Measurements from ENCODE around the gene SLC44A4. TPM values are rescaled to one million over a fixed set of nuclear protein-coding genes. Genes with fewer than 3 reads are reported as not detected.
A peak's percentile ranks its signal among the peaks of the same experiment; 100 is the strongest.
"Not testable (repeated sequence)": the region's sequence is repeated elsewhere in the genome, so short reads cannot be mapped to it uniquely, and the experiment has no call there.

Gene SLC44A4
- total RNA-seq, 1 donor from 2014 or later: 0.51 TPM

DNA sequence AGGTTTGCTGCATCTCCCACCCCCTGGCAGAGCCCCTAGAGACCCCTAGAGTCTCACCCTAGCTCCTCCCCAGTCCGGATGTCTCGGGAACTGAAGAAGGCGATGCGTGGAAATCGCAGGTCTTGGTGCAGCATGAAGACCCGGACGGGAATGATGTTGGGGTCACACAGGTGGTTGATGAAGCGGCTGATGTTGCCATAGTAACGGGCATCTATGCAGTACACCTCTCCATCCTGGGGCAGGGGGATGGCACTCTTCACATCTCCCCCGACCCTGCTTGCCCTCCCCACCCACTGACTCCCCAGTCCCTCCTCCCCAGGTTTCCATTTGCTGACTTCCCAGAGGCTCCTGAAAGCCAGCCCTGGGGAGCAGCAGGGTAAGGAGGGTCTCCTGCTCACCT lies 1.8 kb upstream of the SLC44A4 start:
- DNase-seq (ENCODE audit: low spot score): no peak

DNA sequence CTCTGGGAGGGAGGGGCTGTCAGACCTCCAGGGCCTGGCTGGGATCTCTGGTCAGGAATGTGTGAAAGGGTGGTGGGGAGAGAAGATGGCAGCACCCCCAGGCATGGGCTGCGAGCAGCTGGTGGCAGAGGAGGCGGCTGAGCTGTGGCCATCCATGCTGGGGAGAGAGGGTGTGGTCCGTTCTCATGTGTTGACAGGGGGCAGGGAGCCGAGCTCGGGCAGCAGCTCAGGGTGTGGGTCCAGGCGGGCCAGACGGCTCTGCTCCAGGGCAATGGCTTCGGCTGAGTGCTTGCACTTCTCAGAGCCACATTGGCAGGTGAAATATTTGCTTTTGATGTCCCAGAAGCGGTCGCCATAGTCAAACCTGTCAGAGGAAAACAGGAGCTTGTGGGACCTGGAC lies 1.1 kb upstream of the SLC44A4 start:
- DNase-seq (ENCODE audit: low spot score): no peak

DNA sequence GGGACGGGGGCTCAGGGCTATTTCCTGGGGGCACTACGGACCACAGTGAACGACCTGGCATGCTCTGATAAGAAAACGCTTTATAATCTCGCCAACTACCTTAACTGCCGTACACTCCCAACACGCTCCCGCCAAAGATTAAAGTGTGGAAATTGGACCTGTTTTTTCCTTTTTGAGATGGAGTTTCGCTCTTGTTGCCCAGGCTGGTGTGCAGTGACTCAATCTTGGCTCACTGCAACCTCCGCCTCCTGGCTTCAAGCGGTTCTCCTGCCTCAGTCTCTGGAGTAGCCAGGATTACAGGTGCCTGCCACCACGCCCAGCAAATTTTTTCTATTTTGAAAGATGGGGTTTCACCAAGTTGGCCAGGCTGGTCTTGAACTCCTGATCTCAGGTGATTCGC lies 346 bp upstream of the SLC44A4 start:
- DNase-seq (ENCODE audit: low spot score): no peak

DNA sequence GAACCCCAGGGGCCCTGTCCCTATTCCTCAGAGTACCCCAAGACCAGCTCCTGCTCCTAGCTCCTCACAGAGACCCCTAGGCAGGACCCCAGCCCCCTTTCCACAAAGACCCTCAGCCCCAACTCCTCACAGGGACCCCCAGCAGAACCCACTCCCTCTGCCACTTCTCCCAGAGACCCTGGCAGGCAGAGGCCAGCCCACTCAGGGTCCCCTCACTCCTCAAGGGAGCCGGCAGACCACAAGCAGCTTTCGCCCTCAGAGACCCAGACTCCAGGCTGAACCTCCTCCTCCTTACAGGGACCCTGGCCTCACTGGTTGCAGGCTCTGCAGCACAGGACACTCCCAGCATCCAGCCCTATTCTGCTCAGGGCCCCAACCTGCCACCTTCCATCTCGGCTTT lies 575 bp downstream of the SLC44A4 start:
- no peak for DNase-seq (ENCODE audit: low spot score)

DNA sequence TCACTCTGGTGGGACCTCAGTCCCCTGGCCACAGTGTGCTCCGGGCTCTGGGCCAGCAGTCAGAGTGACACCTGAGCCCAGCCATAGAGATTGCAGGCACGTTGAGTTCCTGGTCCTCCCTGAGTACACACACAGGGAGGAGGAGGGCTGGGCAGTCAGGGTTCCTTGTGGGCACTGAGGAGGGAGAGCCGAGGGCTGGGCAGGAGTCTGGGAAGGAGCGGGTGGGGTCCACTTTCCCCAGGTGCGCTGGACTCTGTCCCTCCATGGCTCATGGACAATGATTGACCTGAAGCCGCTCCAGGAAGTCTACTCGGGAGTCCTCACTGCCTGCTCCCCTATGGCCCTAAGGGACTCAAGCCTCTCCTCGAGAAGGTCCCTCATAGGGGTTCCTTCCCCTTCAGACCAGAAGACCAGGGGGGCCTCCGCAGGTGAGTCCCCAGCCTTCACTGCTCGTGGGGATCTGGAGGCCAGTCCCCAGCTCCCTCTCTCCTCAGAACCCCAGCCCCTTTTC lies 1.1 kb downstream of the SLC44A4 start:
- no peak for DNase-seq (ENCODE audit: low spot score)

DNA sequence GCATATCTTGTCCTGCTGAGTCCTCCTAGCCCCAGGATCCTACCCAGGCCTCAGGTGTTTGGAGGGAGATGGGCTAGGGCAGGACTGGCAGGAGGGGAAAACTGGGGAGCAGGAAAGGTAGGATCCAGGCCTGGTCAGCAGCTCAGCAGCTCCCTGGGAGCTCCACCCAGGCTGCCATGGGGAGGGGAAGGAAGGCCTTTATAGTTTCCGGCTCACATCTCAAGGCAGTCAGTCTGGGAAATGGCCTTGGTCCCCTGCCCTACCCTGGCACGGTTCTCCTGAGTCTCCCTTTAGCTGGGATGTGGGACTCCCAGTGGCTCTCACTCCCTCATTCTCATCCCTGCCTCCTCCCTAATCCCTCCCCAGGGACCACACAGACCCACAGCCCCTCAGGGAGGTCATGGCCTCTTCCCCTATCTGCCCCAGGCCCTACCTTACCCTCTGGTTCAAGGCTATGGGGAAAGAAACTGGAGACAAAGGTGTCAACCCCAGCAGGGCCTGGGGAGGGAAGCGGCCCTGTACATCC lies 1.6 kb downstream of the SLC44A4 start:
- no peak for DNase-seq (ENCODE audit: low spot score)

DNA sequence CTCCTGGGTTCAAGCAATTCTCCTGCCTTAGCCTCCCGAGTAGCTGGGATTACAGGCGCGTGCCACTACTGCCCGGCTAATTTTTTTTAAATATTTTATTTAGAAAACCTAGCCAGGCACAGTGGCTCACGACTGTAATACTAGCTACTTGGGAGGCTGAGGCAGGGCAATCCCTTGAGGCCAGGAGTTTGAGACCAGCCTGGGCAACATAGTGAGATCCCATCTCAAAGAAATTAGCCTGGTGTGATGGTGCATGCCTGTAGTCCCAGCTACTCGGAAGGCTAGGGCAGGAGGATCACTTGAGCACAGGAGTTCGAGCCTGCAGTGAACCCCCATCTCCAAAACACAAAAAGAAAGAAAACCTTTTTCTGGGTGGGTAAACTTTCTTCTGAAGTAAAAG lies 2.4 kb downstream of the SLC44A4 start:
- DNase-seq (ENCODE audit: low spot score): no peak

DNA sequence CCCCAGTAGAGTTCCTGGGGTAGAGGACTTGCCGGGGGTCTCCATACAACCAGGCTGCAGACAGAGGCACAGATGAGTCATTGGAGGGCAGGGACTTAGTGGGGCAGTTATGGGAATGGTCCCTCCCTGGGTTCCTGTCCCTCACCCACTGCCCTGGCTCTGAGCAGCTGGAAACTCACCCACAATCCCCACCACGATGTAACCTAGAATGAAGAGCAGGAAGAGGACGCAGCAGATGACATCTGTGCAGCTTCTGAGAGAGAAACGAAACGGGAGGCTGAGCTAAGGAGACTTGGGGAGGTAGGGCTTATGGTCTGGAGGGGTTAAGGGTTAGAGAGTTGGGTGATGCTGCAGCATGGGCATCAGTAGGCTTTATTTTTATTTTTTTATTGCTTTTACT lies 2.9 kb downstream of the SLC44A4 start:
- no peak for DNase-seq (ENCODE audit: low spot score)

DNA sequence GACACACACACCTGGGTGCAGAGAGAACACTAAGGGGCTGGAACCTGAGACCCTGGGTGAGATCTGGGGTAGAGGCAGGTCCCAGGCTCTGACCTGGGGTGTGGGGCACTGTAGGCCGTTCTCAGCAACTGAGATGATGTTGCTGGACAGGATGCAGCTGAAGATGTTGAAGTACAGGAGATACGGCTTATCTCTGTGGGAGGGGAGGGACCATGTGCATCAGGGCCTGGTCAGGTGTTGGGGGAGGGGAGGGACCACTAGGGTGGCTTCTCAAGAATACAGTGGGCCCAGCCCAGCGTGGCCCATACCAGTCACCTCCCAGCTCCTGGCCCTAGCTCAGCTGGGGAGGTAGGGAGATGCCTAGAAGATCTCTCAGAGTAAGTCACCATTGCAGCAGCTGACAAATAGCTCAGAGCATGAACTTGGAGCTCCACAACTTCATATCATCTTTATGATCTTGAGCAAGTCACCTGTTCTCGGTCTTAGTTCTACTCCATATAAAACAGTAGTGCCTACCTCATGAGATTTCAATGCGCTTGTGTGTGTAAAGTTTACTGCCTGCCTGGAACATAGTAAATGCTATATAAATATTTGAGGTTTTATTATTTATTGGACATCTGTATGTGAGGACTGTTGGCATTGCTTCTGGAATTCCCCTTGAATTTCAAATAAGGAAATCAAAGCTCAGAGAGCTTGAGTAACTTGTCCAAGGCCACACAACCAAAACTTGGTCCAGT lies 3.8 kb downstream of the SLC44A4 start:
- DNase-seq (ENCODE audit: low spot score): no peak

DNA sequence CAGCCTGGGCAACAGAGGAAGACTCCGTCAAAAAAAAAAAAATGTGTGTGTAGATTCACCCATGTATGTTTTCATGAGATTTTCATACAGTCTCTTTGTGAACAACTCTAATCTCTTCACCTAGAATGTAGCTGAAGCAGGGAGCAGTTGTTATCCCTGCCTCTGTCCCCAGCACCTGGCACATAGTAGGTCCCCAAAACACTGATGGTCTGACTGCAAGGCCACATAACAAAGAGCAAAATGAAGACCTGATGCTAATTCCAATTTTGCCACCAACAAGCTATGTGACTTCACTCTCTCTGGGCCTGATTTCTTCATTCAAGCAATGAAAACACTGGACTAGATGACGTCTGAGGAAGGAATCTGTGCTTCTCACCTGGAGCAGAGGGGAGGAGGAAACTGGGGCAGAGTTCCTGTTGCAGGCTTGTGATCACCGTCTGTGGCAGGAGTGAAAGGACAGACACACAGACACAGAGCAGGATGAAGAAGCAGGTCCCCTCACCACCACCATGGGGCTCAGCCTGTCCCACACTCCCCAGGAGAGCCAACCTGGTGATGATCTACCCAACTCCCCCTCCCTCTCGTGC lies 4.6 kb downstream of the SLC44A4 start:
- DNase-seq (ENCODE audit: low spot score): no peak

DNA sequence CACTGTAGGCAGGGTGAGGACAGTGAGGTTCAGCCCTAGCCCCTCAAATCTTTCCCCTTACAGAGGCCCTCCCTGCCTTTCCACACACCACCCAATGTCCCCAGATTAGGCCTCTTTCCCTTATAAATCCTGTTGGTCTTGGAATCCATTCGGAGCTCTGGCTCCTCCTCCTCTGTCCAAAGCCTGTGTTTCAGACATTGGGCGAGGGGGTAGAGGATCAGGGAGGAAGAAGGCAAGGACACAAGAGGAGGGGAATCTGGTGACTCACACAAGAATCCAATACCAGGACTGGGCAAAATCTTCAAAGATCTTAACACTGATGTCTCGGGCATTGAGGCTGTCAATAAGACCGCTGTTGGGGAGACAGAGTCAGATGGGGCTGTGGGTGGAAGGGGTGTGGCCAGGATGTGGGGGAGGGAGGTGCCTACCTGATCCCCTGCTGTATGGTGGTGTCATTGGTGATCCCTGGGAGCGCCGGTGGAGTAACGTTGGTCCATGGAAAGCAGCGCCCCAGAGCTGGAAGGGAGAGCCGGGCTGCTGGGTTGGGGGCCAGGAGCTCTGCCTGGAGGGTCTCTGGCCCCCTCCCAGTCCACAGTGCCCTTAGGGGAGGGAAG lies 7.6 kb downstream of the SLC44A4 start:
- no peak for DNase-seq (ENCODE audit: low spot score)

DNA sequence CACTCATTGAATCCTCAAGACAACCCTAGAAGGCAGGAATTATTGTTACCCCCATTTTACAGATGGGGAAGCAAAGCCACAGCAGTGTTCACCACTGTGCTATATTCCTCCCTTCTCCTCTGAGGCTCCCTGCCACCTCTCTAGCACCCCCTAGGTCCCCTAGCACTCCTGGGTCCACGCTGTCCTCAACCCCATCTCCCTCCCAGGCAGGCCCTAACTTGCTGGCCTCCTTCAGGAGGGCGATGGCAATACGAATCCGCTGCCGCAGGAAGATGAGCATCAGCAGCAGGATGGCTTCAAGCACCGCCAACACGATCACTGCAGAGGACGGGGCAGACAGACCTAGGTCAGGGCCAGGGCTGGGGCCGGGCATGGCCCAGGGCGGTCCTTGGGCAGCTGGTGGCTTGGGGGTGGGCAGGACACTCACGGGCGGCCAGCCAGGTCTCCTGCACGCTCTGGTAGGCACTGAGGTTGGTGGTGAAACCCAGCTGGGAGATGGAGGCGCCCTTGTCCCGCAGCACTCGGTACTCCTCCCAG lies 8.3 kb downstream of the SLC44A4 start:
- no peak for DNase-seq (ENCODE audit: low spot score)

DNA sequence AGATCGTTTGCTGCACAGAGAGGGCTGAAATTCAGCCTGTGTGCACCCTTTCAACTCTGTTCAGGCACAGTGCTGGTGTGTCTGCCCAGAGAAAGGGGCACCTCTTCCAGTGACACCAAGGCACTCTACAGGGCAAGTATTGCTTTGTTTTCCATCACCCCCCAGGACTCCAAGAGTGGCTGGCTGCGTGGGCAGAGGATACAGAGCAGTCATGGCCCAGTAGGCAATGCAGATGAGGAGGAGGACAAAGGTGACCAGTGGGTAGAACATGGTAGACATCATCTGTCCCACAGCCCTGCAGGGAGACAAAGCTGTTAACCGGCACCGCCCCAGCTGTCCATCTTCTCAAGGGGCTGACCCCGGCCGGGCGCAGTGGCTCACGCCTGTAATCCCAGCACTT lies 9.5 kb downstream of the SLC44A4 start:
- DNase-seq (ENCODE audit: low spot score): no peak

DNA sequence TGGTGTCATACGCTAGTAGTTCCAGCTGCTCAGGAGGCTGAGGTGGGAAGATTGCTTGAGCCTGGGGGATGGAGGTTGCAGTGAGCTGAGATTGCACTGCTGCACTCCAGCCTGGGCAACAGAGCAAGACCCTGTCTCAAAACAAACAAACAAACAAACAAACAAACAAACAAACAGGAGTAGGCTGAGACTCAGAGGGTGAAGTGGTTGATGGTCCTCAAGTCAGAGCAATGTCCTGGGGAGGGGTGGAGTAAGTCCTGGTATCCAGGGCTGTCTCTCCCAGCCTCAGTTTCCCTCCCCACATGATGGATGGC lies 10.2 kb downstream of the SLC44A4 start:
- not testable (repeated sequence) for DNase-seq (ENCODE audit: low spot score)

DNA sequence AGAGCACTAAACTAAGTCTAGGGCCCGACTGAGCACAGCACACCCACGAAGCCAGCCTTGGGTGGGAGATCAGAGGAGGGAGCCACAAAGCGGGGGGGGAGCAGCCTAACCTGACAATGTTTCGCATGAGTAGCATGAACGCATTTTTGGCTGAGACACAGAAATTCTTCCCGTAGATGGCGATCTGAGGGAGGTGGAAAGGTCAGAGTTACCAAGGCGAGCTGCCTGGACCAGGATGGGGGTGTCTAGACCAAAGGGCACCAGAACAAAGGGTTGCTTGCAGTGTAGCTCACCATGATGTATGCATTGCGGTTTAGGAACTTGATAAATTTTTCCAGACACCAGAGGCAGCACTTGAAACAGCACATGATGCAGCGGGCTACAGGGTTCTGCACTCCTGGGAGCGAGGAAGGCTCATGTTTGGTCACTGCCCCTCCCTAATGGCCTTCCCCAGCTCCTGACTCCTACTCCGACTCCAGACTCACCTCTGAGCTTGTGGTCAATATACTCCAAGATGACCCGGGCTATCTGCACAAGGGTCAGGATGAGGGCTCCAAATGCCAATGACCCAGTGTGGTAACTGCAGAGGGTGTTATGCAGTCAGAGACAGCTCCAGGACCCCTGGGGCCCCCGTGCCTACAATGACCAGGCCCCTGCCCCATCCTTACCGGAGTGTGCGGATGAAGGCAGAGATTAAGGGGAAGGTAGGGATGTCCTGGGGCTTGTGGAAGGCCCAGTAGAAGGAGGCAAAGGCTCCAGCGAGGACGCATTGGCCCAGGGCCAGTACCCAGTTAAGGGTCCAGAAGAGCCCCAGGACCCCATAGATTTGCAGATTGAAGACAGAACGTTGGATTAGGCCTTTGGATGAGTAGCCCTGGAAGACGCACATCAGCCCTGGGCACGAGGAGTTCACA lies 13.3 kb downstream of the SLC44A4 start:
- no peak for DNase-seq (ENCODE audit: low spot score)

DNA sequence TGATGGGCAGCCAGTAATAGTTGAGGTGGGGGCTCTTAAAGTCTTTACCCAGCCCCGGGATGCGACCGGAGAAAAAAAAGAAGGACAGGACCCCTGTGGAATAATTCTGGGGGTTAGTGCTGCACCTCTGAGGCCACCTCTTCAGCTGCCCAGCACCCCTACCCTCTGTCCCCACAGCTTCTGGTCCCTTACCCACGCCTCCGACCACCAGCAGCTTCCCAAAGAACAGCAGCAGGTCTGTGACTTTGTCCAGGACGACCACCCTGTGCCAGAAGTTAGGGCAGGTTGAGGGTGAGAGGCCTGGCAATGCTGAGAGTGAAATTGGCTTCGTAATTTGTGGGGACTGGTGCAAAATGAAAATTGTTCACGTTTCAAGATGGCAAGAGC lies 14.0 kb downstream of the SLC44A4 start:
- DNase-seq (ENCODE audit: low spot score): no peak

DNA sequence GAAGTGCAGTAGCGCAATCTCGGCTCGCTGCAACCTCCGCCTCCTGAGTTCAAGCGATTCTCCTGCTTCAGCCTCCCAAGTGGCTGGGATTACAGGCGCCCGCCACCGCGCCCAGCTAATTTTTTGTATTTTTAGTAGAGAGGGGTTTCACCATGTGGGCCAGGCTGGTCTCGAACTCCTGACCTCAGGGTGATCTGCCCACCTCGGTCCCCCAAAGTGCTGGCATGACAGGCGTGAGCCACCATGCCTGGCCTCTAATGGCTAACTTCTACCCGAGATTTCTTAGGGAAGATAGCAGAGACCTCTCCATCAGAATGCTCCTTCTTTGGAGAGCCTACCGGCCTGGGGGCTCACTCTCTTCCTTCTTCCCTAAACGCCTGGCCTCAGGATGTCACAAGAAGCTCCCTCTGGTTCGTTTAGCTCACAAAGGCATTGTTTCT lies 14.7 kb downstream of the SLC44A4 start:
- not testable (repeated sequence) for DNase-seq (ENCODE audit: low spot score)

DNA sequence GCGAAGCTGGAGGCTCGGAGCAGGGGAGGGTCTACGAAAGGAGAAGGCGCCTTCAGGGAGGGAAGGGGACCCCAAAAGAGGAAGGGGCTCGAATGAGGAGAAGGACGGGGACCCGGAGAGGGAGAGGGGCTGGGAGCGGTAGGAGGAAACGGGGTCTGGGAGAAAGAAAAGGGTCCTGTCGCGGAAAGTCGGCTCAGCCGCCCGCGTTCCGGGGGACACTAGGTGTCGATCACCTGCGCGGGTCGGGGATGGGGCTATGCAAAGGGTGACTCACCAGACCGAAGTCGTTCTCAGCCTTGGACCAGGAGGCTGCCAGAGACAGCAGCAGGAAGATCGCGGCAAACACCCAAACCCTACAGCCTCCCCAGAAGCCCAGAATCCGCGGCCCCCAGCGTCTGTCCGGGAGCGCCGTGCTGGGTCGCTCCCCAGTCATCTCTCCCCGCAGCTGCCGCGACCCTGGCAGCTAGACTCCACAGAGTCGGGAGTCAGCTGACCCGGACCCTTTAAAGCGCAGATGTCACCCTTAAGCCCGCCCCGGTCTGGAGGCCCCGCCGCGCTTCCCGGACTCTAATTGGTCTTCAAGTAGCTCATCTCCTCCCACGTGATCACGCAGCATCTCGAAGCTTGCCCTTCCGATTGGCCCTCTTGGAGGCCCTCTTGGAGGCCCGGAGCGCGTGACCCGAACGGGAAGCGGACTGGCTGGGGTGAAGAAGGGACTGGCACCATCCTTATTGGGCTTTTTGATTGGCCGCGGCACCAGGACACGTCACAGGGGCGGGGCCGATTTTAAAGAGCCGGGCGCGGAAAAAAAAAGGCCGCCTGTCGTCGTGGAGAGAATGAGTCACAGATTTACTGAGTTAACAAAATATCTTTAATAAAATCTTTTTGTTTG lies 16.2 kb downstream of the SLC44A4 start, which contains the start of gene NEU1:
Gene NEU1 (minus strand): TSS at position 478 of the 892 bp plus-strand sequence. CDS start 45 bp downstream, at position 433.
- DNase-seq (ENCODE audit: low spot score): peak; percentile 100

DNA sequence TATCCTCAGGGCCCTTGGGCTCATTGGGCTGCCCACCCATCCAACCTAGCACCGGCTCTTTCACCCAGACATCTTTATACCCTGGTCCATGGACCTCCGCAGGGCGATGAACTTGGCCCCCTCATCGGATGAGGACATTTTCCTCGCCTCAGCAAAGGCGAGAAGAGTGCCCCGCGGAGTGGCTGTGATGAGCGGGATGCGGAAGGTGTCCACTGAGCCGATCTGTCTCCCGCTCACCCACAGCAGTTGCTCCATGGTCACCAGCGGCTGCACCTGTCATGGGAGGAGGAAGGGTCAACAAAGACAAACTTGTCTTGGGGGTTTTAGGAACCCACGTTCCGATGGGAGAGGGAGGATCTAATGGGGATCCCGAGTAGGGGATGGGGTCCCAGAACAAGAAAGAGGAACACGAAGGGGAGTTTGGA lies 16.9 kb downstream of the SLC44A4 start:
- DNase-seq (ENCODE audit: low spot score): no peak

DNA sequence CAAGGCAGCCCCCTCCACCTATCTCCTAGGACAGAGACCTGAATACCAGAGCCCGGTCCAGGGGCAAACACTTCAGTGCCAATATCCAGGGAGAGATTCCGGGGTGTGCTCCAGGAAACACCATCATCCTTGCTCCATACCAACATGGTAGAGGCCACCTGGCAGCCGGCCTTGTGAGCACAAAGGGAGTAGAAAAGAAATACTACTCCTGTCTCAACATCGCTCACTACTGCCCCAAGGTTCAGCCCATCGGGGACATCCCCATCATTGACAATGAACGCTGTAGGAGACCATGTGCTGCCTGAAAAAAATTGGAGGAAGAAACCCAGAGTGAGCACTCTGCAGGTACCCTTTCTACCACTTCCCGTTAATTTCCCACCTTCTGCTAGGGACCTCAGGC lies 17.6 kb downstream of the SLC44A4 start:
- DNase-seq (ENCODE audit: low spot score): no peak

Data from mesenteric fat pad (tissue), 1 donor.